IgD-negative memory B cell (primary cell): Measurements from ENCODE around the gene SFXN1. TPM values are rescaled to one million over a fixed set of nuclear protein-coding genes. Genes with fewer than 3 reads are reported as not detected.

Source experiments
- H3K27ac Mint-ChIP-seq, 3 donors: one replicate each; pipeline ENCODE4 v1.8.0; 2020 to 2022; ENCODE audit warnings: mild to moderate bottlenecking in 3 of 3, mixed read lengths in 3 of 3, moderate library complexity in 1 of 3
- H3K27me3 Mint-ChIP-seq: one replicate; pipeline ENCODE4 v1.8.0; 2021; ENCODE audit warnings: mixed read lengths
- H3K36me3 Mint-ChIP-seq: one replicate; pipeline ENCODE4 v1.8.0; 2020; ENCODE audit warnings: mild to moderate bottlenecking, mixed read lengths
- H3K4me1 Mint-ChIP-seq, 3 donors: one replicate each; pipeline ENCODE4 v1.8.0; 2020 to 2022; ENCODE audit warnings: mixed read lengths in 3 of 3, mild to moderate bottlenecking in 1 of 3
- H3K4me3 Mint-ChIP-seq, 4 donors: one replicate each; pipeline ENCODE4 v1.8.0; 2020 to 2022; ENCODE audit warnings: mild to moderate bottlenecking in 4 of 4, mixed read lengths in 4 of 4, moderate library complexity in 3 of 4
- H3K9me3 Mint-ChIP-seq, 3 donors: one replicate each; pipeline ENCODE4 v1.8.0; 2020 to 2021; ENCODE audit warnings: mixed read lengths in 3 of 3, mild to moderate bottlenecking in 1 of 3
- polyA plus RNA-seq: library from polyadenylated mRNA; unstranded; fragments of 300-500 nt; fragmentation: Illumina TruSeq; gene quantifications from one replicate; pipeline ENCODE4 v1.2.3, GENCODE V29; 2021

Gene SFXN1
- polyA plus RNA-seq, 1 donor from 2014 or later = 26.9 TPM

DNA sequence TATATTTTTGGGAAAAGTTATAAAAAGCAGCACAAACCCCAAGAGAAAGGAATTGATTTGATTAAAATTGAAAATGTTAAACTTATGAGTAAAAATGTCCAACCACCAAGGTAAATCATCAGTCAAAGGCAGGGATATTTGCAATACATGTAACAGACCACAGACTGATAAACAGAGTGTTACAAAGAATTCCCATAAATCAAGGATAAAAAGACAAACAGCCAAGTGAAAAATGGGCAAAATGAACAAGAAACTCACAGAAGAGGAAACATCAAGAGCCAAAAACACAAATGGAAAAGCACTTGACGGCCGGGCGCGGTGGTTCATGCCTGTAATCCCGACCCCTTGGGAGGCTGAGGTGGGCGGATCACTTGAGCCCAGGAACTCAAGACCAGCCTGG, 98.2 kb downstream of the SFXN1 start:
- Mint-ChIP-seq H3K4me3 (no peak overlapping the region), H3K27ac (no peak overlapping the region), H3K36me3 (no peaks in the 10 kb centered on the region), H3K4me1 (peaks cover 0 to 1% (median 0%) of the 10 kb centered on the region in 3 donors), H3K9me3 (peaks cover 0 to 2% (median 2%) of the 10 kb centered on the region in 3 donors), H3K27me3 (peaks cover 31% of the 10 kb centered on the region)

Other genes with a start within 250 kb of the SFXN1 start
- not detected for gene DRD1, start 34.4 kb upstream of the SFXN1 start, polyA plus RNA-seq
- 0.49 TPM for gene HRH2, start 179.5 kb downstream of the SFXN1 start, polyA plus RNA-seq